CD1c-positive myeloid dendritic cell (primary cell): ENCODE results near the gene ANP32B.
"Not testable (repeated sequence)": the region's sequence is repeated elsewhere in the genome, so short reads cannot be mapped to it uniquely, and the experiment has no call there.

Experiments
- DNase-seq: peaks from one replicate; pipeline ENCODE4 v3.0.0-alpha.2; 2016; ENCODE audit errors: extremely low spot score

Gene ANP32B

DNA sequence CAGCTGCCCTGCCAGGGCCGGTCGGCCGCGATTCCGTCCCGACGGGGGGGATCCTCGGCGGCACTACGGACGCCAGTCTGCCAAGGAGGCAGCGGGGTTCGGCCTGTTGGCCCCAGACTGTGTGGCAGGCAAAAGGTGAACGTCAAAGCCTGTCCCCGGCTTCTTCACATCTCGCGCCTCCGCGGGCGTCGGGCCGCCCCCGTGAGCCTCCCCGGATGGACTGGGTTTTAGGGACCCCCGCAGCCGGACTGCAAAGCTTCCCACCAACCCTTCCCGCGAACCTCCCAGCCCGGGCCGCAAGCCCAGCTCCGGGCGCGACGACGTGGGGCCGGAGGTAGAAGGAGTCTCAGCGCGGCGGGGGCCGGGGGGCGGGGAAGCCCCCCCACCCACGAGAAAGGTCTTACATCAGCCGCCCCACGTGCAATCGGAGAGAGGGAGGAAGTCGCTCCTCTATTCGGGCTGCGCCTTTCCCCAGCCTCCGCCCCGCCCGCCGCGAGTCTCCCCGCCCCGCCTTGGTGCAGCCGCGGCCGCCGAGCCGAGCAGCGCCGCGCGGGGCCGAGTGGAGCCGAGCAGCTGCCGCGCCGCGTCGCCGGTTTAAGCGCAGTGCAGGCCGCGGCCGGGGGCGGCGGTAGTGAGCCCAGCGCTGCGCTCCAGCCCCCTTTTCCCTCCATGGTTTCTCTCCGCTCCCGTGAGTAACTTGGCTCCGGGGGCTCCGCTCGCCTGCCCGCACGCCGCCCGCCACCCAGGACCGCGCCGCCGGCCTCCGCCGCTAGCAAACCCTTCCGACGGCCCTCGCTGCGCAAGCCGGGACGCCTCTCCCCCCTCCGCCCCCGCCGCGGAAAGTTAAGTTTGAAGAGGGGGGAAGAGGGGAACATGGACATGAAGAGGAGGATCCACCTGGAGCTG lies at the start of gene ANP32B:
ANP32B (plus strand) TSS at position 659 of the 906 bp plus-strand sequence; CDS start at position 874, 215 bp downstream.
- peak; percentile 96 for DNase-seq

DNA sequence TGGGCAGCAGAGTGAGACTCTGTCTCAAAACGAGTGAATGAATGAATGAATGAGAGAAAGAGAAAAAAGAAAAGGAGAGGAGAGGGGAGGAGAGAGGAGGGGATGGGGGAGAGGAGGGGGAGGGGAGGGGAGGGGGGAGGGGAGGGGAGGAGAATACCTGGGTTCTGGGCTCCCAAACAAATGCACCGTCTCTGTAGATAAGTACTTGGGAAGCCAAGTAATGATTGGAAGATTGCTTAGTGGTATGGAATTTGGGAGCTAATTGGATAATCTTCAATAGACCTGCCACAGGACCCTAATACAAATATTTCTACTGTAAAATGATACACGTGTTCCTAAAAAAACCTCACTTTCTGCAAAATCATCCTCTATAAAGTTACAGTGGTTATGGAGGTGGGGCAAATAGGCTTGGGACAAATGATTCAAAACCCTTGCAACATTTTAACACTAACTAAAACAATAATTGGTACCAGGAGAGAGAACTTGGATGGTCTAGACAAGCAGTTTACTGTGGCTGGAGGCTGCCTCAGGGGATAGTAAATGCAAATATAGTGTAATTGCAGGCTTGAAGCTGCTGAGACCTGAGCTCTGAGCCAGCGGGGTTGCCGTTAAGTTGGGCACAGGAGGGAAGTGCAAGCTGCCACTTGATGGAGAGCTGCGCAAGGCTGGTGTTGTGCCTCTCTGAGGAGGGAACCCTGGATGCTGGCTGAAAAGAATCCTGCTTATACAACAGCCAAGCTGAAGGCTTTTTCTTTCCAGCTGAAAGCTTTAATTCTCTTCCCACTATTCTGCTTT lies 48.6 kb upstream of the ANP32B start:
- no peak for DNase-seq

- DNase-seq, result no peak
These were observed 47.9 kb upstream of the ANP32B start for GRCh38 chr9:97935276-97935675.

DNA sequence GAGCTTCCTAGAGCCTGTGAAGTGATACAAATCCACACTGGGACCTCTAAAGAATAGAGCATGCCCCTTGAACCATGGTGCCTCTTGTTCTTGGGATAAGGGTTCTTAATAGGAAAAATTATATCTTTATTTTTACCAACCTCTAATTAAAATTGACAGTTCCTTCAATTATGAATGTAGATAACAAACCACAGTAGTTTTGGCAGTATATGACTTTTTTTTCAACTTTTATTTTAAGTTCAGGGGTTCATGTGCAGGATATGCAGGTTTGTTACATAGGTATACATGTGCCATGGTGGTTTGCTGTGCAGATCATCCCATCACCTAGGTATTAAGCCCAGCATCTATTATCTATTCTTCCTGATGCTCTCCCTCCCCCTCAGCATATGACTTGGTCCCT lies 46.1 kb upstream of the ANP32B start:
- no peak for DNase-seq

DNA sequence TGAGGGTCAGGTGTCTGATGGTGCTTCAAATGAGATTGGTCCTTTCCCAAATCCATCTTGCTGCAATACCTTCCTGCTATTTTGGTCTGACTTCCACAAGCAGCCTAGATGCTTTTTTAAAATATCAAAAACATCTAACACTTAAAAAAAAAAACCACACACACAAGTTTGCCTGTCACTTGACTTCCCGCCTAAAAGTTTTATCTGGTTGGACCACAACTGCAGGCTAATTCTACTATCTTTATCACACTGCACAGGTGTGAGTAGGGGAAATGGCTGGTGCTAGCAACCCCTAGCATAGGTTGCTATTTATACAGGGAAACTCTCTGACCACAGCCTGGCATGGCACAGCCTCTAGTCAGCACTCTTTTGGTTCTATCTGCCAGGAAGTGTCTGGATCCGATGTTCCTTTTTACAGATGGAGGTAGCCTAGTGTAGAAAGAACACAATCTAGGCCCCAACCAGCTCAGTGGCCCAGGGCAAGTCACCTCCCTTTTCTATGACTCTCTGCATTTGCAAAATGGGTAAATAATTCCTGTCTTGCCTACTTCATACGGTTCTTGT lies 45.0 kb upstream of the ANP32B start, which contains the start of gene HEMGN:
HEMGN (minus strand) TSS at position 92 of the 564 bp plus-strand sequence; CDS start at position 56, 36 bp downstream.
- DNase-seq, result no peak

DNA sequence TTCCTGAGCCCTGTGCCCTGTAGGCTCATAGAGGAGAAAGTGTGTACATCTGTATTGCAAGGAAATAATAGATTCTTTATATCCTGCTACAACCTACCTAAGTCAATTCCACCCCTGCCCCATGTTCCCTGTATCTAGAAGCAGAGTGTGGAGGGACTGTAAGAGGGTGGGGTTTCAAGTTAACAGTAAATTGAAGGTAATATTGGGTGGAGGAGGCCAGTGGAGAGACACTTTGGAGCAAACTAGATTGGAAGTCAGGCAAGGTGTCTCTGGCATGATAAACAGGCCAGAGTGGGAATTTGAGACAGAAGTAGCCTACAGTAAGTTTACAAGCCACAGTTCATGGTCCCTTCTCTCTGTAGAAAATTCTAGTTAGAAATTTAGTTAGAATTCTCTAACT lies 42.9 kb upstream of the ANP32B start:
- DNase-seq, result no peak

- DNase-seq, result no peak
These were observed 42.4 kb upstream of the ANP32B start for GRCh38 chr9:97940741-97941140.

GRCh38 chr9:97941323-97941722 lies 41.8 kb upstream of the ANP32B start:
- no peak for DNase-seq

GRCh38 chr9:97943308-97943855 lies 39.8 kb upstream of the ANP32B start:
- no peak for DNase-seq

DNA sequence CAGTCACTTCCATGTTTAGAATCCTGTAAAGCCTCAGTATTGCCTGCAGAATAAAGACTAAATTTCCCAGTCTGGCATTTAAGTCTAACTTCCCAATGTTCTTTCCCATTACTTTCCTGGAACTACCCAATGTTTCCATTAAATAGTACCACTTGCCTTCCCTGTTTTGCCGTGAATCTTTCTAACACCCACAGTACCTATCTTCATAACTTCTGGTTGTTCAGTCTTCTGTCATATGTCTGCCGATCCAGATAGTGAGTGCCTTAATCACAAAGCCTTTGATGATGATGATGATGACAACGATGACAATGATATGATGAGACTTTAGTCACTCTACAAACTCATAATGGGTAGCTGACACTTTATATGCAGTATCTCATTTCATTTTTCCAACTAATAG lies 38.5 kb upstream of the ANP32B start:
- no peak for DNase-seq

DNA sequence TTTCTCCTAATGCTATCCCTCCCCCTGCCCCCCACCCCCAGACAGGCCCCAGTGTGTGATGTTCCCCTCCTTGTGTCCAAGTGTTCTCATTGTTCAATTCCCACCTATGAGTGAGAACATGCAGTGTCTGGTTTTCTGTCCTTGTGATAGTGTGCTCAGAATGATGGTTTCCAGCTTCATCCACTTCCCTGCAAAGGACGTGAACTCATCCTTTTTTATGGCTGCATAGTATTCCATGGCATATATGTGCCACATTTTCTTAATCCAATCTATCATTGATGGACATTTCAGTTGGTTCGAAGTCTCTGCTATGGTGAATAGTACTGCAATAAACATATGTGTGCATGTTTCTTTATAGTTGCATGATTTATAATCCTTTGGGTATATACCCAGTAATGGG lies 37.7 kb upstream of the ANP32B start:
- DNase-seq, result not testable (repeated sequence)

- DNase-seq, result not testable (repeated sequence)
These were observed 36.0 kb upstream of the ANP32B start for GRCh38 chr9:97947094-97947493.

DNA sequence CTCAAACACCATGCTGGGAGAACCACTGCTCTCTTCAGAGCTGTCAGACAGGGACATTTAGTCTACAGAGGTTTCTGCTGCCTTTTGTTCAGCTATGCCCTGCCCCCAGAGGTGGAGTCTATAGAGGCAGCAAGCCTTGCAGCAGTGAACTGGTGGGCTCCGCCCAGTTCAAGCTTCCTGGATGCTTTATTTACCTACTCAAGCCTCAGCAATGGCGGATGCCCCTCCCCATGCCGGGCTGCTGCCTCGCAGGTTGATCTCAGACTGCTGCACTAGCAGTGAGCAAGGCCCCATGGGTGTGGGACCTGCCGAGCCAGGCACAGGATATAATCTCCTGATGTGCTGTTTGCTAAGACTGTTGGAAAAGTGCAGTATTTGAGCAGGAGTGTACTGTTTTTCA lies 32.3 kb upstream of the ANP32B start:
- DNase-seq, result not testable (repeated sequence)

- DNase-seq, result peak; percentile 29
These were observed 28.6 kb upstream of the ANP32B start for GRCh38 chr9:97954550-97954989.

DNA sequence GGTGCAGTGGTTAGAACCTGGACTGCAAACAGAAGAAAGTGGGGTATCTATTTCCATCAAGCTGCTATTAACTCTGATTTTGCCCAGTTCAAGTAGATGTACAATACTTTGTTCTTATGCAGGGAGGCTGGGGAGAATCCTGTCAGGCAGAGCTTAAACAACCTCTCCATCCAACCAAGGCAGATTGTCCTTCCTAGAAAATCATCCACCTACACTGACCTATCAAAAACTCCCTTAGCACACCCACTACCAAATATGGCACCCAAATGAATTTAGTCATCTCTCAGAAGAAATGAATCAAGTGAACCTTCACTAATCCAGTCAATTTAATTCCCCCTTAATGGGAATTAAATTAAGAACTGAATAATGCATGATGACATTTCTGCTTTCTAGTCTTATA lies 26.8 kb upstream of the ANP32B start:
- DNase-seq, result no peak

DNA sequence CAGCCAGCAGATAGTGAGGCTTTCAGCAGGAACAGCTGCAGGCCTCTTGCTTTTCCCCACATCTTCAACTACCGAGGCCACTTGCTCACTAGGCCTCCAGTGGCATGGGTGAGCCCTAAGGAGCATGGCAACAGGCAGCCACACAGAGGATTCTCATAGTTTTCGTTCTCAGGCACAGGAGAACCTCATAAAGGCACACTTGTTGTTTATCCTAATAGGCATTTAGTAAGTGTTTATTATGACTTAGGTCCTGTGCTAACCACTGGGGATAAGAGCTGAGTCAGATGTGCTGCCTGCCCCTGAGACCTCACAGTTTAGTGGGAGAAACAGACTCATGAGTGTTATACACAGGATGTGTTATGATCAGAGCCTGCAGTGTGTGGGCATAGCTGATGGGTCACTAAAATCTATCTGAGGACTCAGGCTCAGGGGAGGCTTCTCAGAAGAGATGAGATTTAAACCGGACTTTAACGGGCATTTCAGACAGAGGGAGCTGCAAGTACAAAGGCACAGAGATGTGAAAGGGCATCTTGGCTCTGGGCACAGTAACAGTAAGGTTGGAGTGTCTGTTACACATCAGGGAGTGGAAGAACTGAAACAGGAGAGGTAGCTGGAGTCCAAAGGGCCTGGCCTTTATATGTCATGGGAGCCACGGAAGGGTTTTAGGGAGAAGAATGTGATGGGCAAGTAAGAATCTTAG lies 24.2 kb upstream of the ANP32B start:
- no peak for DNase-seq

DNA sequence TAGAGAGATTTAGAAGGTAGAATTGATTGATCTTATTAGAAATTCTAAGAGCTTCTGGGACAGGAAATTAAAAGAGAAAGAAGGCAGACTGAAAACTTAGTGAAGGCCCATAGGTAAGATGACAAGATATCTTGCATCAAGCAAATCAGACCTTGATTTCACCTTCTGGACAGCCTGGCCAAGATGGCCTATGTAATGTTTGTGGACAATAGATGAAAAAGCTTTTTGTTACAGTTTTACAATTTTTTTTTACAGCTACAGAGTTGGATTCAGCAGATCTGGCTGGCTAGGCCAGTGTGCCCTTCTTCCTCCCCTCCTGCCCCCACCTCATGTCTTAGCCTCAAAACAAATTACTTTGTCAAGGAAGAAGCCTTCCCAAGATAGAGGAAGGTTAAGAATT lies 23.6 kb upstream of the ANP32B start:
- DNase-seq, result no peak

DNA sequence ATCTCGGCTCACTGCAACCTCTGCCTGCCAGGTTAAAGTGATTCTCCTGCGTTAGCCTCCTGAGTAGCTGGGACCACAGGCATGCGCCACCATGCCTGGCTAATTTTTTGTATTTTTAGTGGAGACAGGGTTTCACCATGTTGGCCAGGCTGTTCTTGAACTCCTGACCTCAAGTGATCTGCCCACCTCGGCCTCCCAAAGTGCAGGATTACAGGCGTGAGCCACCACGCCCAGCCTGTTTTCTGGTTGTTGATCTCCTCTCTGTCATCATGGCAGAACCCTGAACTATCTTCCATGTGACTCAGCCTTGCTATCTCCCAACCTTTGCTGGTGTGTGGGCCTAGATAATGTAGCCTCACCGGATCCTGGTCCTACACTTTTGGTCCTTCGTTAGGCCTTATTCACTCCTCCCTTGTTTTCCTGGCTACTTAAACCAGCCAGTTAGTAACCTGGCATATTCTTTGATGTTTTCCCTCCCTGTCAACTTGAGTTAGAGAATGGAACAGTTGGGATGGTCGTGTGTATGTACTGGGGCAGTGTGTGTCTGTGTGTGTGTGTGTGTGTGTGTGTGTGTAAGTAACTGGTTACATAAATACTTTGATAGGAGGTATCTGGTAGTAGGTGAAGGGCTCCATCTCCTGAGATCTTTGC lies 22.3 kb upstream of the ANP32B start:
- not testable (repeated sequence) for DNase-seq

GRCh38 chr9:97961361-97961760 lies 21.8 kb upstream of the ANP32B start:
- no peak for DNase-seq

DNA sequence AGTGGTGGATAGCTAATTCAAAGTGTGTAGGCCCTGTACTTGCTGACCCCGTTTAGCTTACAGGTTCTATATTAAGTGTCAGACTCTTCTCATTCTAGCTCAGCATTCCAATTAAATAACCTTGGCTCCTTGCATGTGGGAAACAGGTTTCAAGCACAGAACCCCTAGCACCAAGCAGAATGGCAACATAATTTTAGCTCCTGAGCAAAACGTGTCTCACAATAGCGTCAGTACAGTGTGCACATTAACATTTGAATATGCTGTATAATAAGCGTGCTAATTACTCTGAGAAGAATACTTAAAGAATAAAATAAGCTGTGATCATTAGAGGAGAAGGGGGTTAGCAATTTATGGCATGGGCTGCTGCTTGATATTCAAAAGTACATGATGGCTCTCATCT lies 21.0 kb upstream of the ANP32B start:
- DNase-seq, result no peak

DNA sequence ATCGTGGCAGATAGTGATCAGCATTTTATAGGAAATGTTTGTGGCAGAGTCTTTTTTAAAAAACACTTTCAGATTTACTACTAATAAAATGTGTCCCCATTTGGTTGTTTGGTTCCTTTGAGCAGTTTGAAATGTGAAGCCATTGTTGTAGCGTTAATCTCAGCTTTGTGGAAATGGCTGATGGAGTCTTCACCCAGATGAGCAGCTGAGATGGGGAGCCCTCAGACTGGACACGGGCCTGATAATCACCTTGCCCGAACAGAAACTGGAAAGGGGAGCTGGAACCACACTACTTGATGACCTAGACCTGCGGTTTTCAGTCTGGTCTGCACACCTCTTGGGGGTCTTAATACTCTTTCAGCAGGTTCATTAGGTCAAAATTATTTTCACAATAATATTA lies 20.6 kb upstream of the ANP32B start:
- DNase-seq, result no peak
